ENCODE measurements around the gene C11orf54. TPM values are rescaled to one million over a fixed set of nuclear protein-coding genes. Genes with fewer than 3 reads are reported as not detected.

The C11orf54 gene
- total RNA-seq, 2 donors from 2014 or later: 20.2 to 32.0 TPM

DNA sequence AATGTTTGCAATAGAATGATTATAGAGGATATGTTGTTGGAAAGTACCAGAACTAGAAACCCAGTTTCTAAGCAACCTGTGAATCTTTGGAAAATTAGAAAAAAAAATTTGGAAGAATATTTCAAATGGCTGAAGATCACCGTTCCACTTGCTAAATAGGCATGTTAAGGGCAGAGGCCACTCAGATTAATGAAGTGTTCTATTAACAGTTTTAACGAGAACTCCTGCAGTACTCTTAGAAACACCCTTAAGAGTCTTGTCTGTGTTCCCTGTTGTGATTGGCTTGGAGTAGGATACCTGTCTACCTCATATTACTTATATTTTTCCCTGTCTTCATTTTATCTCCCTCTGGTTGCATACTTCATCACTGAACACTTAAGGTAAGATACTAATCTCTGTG lies 4.6 kb downstream of the C11orf54 start:
- H3K9me3 ChIP-seq: no peaks in the 10 kb centered on the region
- H3K4me3 ChIP-seq: no peak overlapping the region
- TF ChIP-seq, protein P1, sequence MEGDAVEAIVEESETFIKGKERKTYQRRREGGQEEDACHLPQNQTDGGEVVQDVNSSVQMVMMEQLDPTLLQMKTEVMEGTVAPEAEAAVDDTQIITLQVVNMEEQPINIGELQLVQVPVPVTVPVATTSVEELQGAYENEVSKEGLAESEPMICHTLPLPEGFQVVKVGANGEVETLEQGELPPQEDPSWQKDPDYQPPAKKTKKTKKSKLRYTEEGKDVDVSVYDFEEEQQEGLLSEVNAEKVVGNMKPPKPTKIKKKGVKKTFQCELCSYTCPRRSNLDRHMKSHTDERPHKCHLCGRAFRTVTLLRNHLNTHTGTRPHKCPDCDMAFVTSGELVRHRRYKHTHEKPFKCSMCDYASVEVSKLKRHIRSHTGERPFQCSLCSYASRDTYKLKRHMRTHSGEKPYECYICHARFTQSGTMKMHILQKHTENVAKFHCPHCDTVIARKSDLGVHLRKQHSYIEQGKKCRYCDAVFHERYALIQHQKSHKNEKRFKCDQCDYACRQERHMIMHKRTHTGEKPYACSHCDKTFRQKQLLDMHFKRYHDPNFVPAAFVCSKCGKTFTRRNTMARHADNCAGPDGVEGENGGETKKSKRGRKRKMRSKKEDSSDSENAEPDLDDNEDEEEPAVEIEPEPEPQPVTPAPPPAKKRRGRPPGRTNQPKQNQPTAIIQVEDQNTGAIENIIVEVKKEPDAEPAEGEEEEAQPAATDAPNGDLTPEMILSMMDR (IDR thresholded peaks at IDR 0.05): no peak
- H3K27me3 ChIP-seq (replicated peaks; ENCODE audit: insufficient read depth): no peaks in the 10 kb centered on the region
- no peak for ATAC-seq (ENCODE audit: insufficient number of reproducible peaks, low FRiP score, low read depth)
- no peaks in the 10 kb centered on the region for H3K36me3 ChIP-seq
- H3K27ac ChIP-seq: peak overlapping the region; percentile 73 to 82
- DNase-seq (ENCODE audit: low spot score): no peak
- H3K4me1 ChIP-seq (ENCODE audit: control insufficient read depth in 1 of 2, low read depth in 2 of 2): peaks cover 8 to 39% of the 10 kb centered on the region in 2 donors

DNA sequence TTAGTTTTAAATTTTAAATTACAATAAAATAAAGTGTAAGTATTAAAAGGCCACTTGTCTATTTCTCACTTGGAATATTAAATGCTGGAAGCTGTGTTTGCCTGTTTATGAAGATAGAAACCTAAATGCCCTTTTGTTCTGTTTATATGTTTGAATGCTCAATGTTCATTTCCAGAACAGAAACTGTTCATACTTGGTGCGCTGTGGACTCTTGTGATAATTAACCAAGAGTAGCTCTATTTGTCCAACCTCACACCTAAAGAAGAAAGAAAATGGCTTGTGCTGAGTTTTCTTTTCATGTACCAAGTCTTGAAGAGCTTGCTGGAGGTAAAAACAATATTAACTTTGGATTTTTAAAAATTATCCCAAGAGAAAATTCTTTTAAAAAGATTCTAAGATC lies 5.7 kb downstream of the C11orf54 start:
- DNase-seq (ENCODE audit: low spot score) (no peak), ATAC-seq (ENCODE audit: insufficient number of reproducible peaks, low FRiP score, low read depth) (no peak)
- TF ChIP-seq, protein P1 (IDR thresholded peaks at IDR 0.05): no peak
- H3K27me3 ChIP-seq (replicated peaks; ENCODE audit: insufficient read depth): no peaks in the 10 kb centered on the region
- H3K27ac ChIP-seq: no peak overlapping the region
- H3K9me3 ChIP-seq: no peaks in the 10 kb centered on the region
- H3K36me3 ChIP-seq: no peaks in the 10 kb centered on the region
- peaks cover 8 to 38% of the 10 kb centered on the region in 2 donors for H3K4me1 ChIP-seq (ENCODE audit: control insufficient read depth in 1 of 2, low read depth in 2 of 2)
- no peak overlapping the region for H3K4me3 ChIP-seq

DNA sequence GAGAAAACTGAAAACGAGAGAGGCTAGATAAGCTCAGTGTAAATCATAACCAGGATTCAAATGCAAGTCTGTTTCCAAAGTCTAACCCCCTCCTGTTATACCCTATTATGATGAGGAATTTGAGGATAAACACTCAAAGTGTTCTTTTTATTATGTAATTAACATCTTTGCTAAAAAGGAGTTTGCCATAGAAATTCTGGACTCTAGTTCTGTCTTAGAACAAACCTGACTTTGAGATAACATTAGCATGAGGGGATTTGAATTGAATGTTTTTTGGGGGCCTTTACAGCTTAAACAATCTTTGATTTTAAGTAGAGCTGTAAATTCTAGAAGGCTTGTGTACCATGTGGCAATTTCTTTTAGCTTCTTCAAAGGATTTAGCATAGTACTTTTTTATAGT lies 9.5 kb downstream of the C11orf54 start:
- Histone ChIP-seq H3K9me3 (no peaks in the 10 kb centered on the region), H3K4me1 (ENCODE audit: control insufficient read depth in 1 of 2, low read depth in 2 of 2) (peaks cover 4% of the 10 kb centered on the region in 2 donors), H3K4me3 (no peak overlapping the region), H3K27me3 (replicated peaks; ENCODE audit: insufficient read depth) (no peaks in the 10 kb centered on the region), H3K36me3 (peaks cover 6% of the 10 kb centered on the region), H3K27ac (no peak overlapping the region)
- ATAC-seq (ENCODE audit: insufficient number of reproducible peaks, low FRiP score, low read depth) (no peak), DNase-seq (ENCODE audit: low spot score) (no peak)
- TF ChIP-seq, protein P1 (IDR thresholded peaks at IDR 0.05): no peak

DNA sequence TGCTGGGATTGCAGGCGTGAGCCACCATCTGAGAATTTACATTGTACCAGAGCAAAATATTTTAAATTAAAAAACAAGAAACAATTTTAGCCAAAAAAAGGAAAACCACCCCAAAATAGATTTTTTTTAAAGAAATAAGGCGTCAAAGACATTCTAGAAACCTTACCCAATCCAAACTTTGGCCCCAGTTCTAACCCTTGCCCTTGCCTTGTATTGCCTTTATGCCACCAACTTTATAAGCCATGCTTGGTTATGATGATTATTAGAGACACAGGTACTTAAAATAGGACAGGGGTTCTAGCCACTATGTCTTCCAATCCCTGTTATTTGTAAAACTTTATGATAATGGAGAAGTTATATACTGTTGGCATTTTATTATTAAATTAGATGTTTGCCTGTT lies 11.8 kb downstream of the C11orf54 start:
- DNase-seq (ENCODE audit: low spot score) (no peak), ATAC-seq (ENCODE audit: insufficient number of reproducible peaks, low FRiP score, low read depth) (no peak)
- Histone ChIP-seq H3K4me3 (no peak overlapping the region), H3K36me3 (peaks cover 19% of the 10 kb centered on the region), H3K27ac (no peak overlapping the region), H3K27me3 (replicated peaks; ENCODE audit: insufficient read depth) (no peaks in the 10 kb centered on the region), H3K9me3 (no peaks in the 10 kb centered on the region), H3K4me1 (ENCODE audit: control insufficient read depth in 1 of 2, low read depth in 2 of 2) (no peaks in the 10 kb centered on the region)
- TF ChIP-seq, protein P1 (IDR thresholded peaks at IDR 0.05): no peak

DNA sequence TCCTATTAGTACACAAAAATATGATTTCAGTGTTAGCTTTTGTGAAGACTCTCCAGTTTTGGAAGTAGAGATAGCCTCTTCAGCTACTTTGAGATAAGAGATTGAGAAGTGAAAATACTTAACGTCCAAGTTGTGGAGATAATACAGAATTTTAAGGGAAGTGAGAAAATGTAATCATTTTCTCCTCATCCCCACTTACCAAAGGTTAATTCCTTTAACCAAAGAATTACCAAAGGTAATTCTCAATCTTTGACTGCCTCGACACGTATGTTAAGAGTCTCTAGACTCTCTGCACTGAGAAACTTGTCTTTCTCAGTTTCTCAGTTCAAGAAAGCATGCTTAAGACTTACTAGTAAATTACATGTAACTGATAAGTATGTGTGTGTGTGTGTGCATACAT lies 15.3 kb downstream of the C11orf54 start:
- Histone ChIP-seq H3K36me3 (peaks cover 37% of the 10 kb centered on the region), H3K4me3 (no peak overlapping the region), H3K9me3 (no peaks in the 10 kb centered on the region), H3K4me1 (ENCODE audit: control insufficient read depth in 1 of 2, low read depth in 2 of 2) (no peaks in the 10 kb centered on the region), H3K27me3 (replicated peaks; ENCODE audit: insufficient read depth) (no peaks in the 10 kb centered on the region), H3K27ac (no peak overlapping the region)
- no peak for ATAC-seq (ENCODE audit: insufficient number of reproducible peaks, low FRiP score, low read depth)
- TF ChIP-seq, protein P1 (IDR thresholded peaks at IDR 0.05): no peak
- DNase-seq (ENCODE audit: low spot score): no peak
